Keratinocyte (primary cell): Measurements from ENCODE around the gene RPUSD3.
"Not testable (repeated sequence)": the region's sequence is repeated elsewhere in the genome, so short reads cannot be mapped to it uniquely, and the experiment has no call there.

Source experiments
- CTCF ChIP-seq, 3 experiments: IDR thresholded peaks in 1 of 3; conservative IDR thresholded peaks in 1 of 3; optimal IDR thresholded peaks in 1 of 3; 2 replicates in 2 of 3; 3 replicates in 1 of 3; pipeline versions ENCODE3 to v1.5.1; 2011; ENCODE audit warnings: low read length in 3 of 3, mild to moderate bottlenecking in 3 of 3, moderate library complexity in 2 of 3, control low read depth in 1 of 3, inconsistent platforms in 1 of 3; ENCODE audit not compliant: insufficient read depth in 2 of 3; ENCODE audit errors: extremely low read depth in 1 of 3
- EZH2 ChIP-seq: IDR thresholded peaks from one replicate; pipeline ENCODE4 v1.6.1; 2012; ENCODE audit warnings: inconsistent platforms, mild to moderate bottlenecking, low read length, moderate library complexity

- not testable (repeated sequence) for TF ChIP-seq CTCF (optimal IDR thresholded peaks at IDR 0.05 in 1 of 3, IDR thresholded peaks at IDR 0.05 in 1 of 3, conservative IDR thresholded peaks at IDR 0.05 in 1 of 3; ENCODE audit: extremely low read depth in 1 of 3, insufficient read depth in 2 of 3, low read length in 3 of 3); EZH2
Observed at GRCh38 chr3:9851926-9852325, 8.1 kb upstream of the RPUSD3 start.
